Coronary artery (tissue), 2 donors: ENCODE results near the gene UCKL1.
"Not testable (repeated sequence)": the region's sequence is repeated elsewhere in the genome, so short reads cannot be mapped to it uniquely, and the experiment has no call there.

Source experiments
- DNase-seq: peaks from one replicate; pipeline ENCODE4 v3.0.0-alpha.2; 2017; ENCODE audit warnings: low spot score
- H3K27ac ChIP-seq, 2 donors: fragments of 200-600 bp; sonication (generic); one replicate each; pipeline ENCODE4 v1.5.1; 2016 to 2019
- H3K4me3 ChIP-seq: fragments of 200-600 bp; sonication (generic); 2 replicates; pipeline ENCODE4 v1.5.1; 2016; ENCODE audit warnings: mild to moderate bottlenecking, moderate library complexity
- TF ChIP-seq, protein P1 (sequence below): fragments of 200-600 bp; sonication (generic); IDR thresholded peaks from one replicate; pipeline ENCODE4 v1.5.1; 2019; ENCODE audit warnings: antibody characterized with exemption

Gene UCKL1

GRCh38 chr20:63961664-63962425 is 5.6 kb upstream of the UCKL1 start:
- TF ChIP-seq, protein P1, sequence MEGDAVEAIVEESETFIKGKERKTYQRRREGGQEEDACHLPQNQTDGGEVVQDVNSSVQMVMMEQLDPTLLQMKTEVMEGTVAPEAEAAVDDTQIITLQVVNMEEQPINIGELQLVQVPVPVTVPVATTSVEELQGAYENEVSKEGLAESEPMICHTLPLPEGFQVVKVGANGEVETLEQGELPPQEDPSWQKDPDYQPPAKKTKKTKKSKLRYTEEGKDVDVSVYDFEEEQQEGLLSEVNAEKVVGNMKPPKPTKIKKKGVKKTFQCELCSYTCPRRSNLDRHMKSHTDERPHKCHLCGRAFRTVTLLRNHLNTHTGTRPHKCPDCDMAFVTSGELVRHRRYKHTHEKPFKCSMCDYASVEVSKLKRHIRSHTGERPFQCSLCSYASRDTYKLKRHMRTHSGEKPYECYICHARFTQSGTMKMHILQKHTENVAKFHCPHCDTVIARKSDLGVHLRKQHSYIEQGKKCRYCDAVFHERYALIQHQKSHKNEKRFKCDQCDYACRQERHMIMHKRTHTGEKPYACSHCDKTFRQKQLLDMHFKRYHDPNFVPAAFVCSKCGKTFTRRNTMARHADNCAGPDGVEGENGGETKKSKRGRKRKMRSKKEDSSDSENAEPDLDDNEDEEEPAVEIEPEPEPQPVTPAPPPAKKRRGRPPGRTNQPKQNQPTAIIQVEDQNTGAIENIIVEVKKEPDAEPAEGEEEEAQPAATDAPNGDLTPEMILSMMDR: no peak
- H3K27ac ChIP-seq: no peak overlapping the region
- no peak overlapping the region for H3K4me3 ChIP-seq
- no peak for DNase-seq

- not testable (repeated sequence) for H3K4me3 ChIP-seq, H3K27ac ChIP-seq, DNase-seq
Observed at GRCh38 chr20:63960654-63961621, 4.7 kb upstream of the UCKL1 start.

- no peak for DNase-seq
- TF ChIP-seq, protein P1: no peak
- Histone ChIP-seq H3K27ac (no peak overlapping the region), H3K4me3 (no peak overlapping the region)
Observed at GRCh38 chr20:63959699-63960075, 3.5 kb upstream of the UCKL1 start.

- no peak overlapping the region for H3K27ac ChIP-seq
- TF ChIP-seq, protein P1: no peak
- DNase-seq: no peak
- H3K4me3 ChIP-seq: no peak overlapping the region
Observed at GRCh38 chr20:63958964-63959698, 2.9 kb upstream of the UCKL1 start.

DNA sequence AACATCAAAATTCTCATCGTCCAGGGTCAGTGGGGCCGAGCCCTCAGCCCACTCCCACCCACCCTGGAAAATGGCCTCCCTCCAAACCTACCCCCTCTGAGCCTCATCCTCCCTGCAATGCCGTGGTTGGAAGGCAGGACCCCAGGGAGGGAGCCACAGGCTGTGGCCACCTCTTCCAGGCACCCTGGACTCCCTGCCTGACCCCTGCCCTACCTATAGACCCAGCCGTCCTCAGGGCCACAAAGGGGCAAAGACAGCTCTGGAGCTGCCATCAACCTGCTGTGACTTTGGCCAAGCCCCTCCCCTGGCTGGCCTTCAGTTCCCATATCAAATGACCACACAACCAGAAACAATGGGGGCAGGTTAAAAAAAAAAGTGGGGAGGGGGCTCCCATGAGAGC is 2.3 kb upstream of the UCKL1 start:
- H3K27ac ChIP-seq: no peak overlapping the region
- DNase-seq: no peak
- no peak overlapping the region for H3K4me3 ChIP-seq
- TF ChIP-seq, protein P1: no peak

DNA sequence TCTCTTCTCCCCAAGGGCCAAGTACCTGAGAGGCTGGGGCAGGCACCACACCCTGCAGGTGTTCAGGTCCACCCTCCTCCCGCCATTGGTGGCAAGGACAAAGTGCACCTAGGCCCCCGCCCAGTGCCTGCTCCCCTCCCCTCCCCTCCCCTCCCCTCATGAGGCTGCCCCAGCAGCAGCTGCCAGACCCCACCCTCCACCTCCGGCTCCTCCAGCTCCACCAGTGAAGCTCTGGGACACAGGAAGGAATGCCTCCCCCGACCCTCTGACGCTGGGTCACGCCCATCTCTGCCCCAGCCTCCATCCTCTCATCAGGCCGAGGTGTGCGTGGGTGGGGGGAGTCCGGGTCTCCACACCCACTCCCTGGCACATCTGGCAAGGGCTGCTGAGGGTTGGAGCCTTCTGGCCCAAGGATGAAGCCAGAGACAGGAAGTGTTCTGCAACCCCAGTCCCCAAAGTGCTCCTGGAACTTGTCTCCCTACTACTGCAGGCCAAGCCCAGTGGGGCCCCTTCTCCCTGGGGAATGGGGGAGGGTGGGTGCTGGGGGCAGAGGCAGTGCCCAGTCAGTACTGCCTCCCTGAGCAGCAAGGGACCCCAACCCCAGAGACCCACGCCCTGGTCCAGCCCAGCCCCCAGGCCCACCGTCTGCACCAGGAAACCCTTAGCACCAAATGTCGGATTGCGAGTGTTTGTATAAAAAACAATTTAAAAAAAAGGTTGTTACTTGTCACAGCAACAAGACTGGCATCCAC is 1.6 kb upstream of the UCKL1 start:
- no peak for DNase-seq
- Histone ChIP-seq H3K4me3 (peak overlapping the region; percentile 91), H3K27ac (peak overlapping the region; percentile 83 to 90)
- TF ChIP-seq, protein P1: no peak
